WERI-Rb-1 (cell line): ENCODE results near the gene PMPCB.

Source experiments
- DNase-seq: peaks from one replicate; pipeline ENCODE4 v3.0.0-alpha.2; 2020
- H3K27ac ChIP-seq: fragments of 250-450 bp; sonication (Bioruptor Pico); 2 replicates; pipeline ENCODE4 v1.5.1; 2020; ENCODE audit warnings: mild to moderate bottlenecking, moderate library complexity
- H3K27me3 ChIP-seq: fragments of 250-450 bp; sonication (Bioruptor Pico); 2 replicates; pipeline ENCODE4 v1.5.1; 2021; ENCODE audit warnings: mild to moderate bottlenecking, low read depth, moderate library complexity; ENCODE audit not compliant: insufficient read depth, severe bottlenecking
- H3K36me3 ChIP-seq: fragments of 250-450 bp; sonication (Bioruptor Pico); 2 replicates; pipeline ENCODE4 v1.5.1; 2020; ENCODE audit warnings: mild to moderate bottlenecking, moderate library complexity
- H3K4me3 ChIP-seq: 2 replicates; pipeline ENCODE4 v1.5.1; 2011; ENCODE audit warnings: low read depth, mild to moderate bottlenecking, control low read depth, low read length
- H3K9me3 ChIP-seq: fragments of 250-450 bp; sonication (Bioruptor Pico); 2 replicates; pipeline ENCODE4 v1.5.1; 2021; ENCODE audit warnings: mild to moderate bottlenecking, moderate library complexity; ENCODE audit not compliant: severe bottlenecking
- TF ChIP-seq, protein P1 (sequence below): IDR thresholded peaks from 2 replicates; pipeline ENCODE4 v1.5.1; 2011; ENCODE audit warnings: low read depth, mild to moderate bottlenecking, control low read depth, inconsistent platforms, low read length

The PMPCB gene

DNA sequence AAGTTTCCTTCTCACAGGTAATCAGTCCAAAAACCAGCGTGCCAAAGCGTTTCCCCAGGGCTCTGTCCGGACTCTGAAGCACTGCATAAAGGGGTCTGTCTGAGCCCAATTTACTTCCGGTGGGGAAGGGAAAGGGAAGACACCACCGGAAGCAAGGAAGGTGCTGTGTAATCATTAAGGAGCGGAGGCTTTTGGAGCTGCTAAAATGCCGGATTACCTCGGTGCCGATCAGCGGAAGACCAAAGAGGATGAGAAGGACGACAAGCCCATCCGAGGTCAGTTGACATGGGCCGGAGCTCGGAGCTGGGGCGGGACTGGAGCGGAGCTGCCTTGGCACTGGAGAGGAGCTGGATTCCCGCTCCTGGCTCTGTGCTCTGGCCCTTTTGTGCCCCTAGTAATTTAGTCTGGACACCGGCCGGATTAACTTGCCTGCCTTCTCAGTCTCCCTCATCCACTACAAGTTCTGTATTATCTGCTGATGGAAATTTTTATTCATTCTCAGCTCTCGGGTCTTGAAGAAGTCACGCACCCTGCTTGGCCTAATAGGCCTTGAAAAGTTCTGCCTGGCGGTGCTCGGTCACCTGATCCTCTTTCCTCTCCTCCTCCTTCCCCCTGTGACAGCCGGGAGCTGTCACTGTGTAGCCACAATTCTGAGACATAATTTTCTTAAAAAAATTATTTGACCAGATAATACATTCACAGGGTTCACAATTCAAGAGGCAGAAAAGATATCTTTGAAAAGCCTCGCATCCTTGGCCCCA is 50.5 kb downstream of the PMPCB start, which contains the start of gene PSMC2:
PSMC2 (plus strand) TSS at position 137 of the 761 bp plus-strand sequence; CDS start at position 206, 69 bp downstream.
- H3K36me3 ChIP-seq, result peaks cover 26% of the 10 kb centered on the region
- TF ChIP-seq, protein P1, sequence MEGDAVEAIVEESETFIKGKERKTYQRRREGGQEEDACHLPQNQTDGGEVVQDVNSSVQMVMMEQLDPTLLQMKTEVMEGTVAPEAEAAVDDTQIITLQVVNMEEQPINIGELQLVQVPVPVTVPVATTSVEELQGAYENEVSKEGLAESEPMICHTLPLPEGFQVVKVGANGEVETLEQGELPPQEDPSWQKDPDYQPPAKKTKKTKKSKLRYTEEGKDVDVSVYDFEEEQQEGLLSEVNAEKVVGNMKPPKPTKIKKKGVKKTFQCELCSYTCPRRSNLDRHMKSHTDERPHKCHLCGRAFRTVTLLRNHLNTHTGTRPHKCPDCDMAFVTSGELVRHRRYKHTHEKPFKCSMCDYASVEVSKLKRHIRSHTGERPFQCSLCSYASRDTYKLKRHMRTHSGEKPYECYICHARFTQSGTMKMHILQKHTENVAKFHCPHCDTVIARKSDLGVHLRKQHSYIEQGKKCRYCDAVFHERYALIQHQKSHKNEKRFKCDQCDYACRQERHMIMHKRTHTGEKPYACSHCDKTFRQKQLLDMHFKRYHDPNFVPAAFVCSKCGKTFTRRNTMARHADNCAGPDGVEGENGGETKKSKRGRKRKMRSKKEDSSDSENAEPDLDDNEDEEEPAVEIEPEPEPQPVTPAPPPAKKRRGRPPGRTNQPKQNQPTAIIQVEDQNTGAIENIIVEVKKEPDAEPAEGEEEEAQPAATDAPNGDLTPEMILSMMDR, result no peak
- no peaks in the 10 kb centered on the region for H3K27me3 ChIP-seq
- H3K4me3 ChIP-seq, result peak within 1 kb of the TSS; percentile 89
- peak; percentile 82 for DNase-seq
- peak within 1 kb of the TSS; percentile 92 for H3K27ac ChIP-seq
- no peaks in the 10 kb centered on the region for H3K9me3 ChIP-seq

DNA sequence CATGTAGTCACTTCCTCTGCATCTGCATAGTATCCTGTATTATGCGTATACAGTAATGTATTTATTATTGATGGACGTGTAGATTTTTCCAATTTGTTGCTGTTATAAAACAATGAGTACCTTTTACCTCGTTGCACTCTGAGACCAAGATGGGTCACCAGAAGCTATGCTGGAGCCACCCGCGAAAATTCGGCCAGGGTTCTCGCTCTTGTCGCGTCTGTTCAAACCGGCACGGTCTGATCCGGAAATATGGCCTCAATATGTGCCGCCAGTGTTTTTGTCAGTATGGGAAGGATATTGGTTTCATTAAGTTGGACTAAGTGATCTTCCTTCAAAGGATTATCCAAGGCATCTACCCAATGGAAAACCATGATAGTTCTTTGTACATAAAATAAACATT is 51.2 kb downstream of the PMPCB start:
- peak overlapping the region; percentile 89 for H3K4me3 ChIP-seq
- DNase-seq, result no peak
- no peaks in the 10 kb centered on the region for H3K27me3 ChIP-seq
- TF ChIP-seq, protein P1, result no peak
- H3K9me3 ChIP-seq, result no peaks in the 10 kb centered on the region
- peaks cover 24% of the 10 kb centered on the region for H3K36me3 ChIP-seq
- no peak overlapping the region; the same call in 1 of the 2 replicates for H3K27ac ChIP-seq

DNA sequence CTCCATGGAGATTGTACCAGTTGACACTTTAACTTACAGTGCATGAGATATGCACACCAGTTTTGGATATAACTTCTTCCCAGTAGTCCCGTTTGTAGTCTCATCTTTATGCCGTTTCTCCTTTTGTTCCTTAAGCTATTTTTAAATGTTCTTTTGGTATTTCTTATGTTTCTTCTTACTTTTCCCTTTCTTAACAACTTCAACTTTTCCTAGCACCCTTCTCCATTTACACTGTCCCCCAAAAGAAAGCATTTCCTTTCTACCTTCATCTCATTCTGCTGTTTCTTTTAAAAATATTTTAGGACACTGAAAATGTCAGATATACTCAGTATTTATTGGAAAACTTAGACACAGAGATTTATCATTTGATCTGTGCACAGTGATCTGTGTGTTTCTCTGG is 51.7 kb downstream of the PMPCB start:
- no peak for DNase-seq
- H3K27me3 ChIP-seq, result no peaks in the 10 kb centered on the region
- H3K9me3 ChIP-seq, result no peaks in the 10 kb centered on the region
- TF ChIP-seq, protein P1, result no peak
- no peak overlapping the region for H3K27ac ChIP-seq
- H3K4me3 ChIP-seq, result no peak overlapping the region
- peaks cover 24% of the 10 kb centered on the region for H3K36me3 ChIP-seq

DNA sequence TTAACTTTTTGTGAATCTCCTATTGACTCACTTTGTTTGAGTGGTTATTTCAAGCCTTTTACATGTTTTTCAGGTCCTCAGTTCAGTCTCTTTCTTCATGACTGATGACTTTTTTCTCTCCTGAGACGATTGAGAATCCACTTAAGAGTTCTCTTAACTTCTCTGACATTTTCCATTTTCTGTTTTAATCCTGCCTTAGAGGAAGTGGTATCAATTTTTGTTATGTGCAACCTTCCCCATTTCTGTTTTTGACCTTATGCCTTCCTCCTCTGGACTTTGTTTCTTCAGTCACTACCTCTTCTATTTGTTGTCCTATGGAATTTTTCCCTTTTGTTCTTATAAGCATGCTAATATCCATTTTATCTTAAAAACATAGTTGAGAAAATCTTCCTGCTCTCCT is 52.6 kb downstream of the PMPCB start:
- H3K27me3 ChIP-seq, result no peaks in the 10 kb centered on the region
- no peak overlapping the region for H3K4me3 ChIP-seq
- H3K36me3 ChIP-seq, result peaks cover 31% of the 10 kb centered on the region
- no peak overlapping the region for H3K27ac ChIP-seq
- no peaks in the 10 kb centered on the region for H3K9me3 ChIP-seq
- TF ChIP-seq, protein P1, result no peak
- DNase-seq, result no peak
